B cell (primary cell): ENCODE results near the gene SLC39A12. TPM values are rescaled to one million over a fixed set of nuclear protein-coding genes. Genes with fewer than 3 reads are reported as not detected.

Experiments used
- ATAC-seq: fragments of 200-7000 bp; cut with Tn5 transposase; one replicate; pipeline ENCODE4 v1.10.0; 2021; ENCODE audit warnings: low read depth, mild to moderate bottlenecking, moderate number of reproducible peaks, moderate library complexity
- CTCF ChIA-PET: fragments of 350-600 bp; sonication (Branson Sonifier 250); formaldehyde crosslinking; loops from one replicate; lab custom pipeline; 2021; ENCODE audit warnings: antibody characterized with exemption, inconsistent platforms; lab: Charles Lee
- POLR2A ChIA-PET: fragments of 350-600 bp; sonication (Branson Sonifier 250); formaldehyde crosslinking; loops from one replicate; lab custom pipeline; 2021; ENCODE audit warnings: antibody characterized with exemption; lab: Charles Lee
- DNase-seq: peaks from one replicate; pipeline ENCODE4 v3.0.0; 2013
- H2AFZ ChIP-seq: 2 replicates; pipeline ENCODE4 v1.6.1; 2012; ENCODE audit warnings: mild to moderate bottlenecking, low read depth, low read length; ENCODE audit not compliant: insufficient read depth, poor library complexity, severe bottlenecking
- H3K27ac ChIP-seq, 2 donors: 1 replicate in 1 of 2; 2 replicates in 1 of 2; pipeline ENCODE4 v1.5.1; 2012 to 2013; ENCODE audit warnings: low read length in 2 of 2, mild to moderate bottlenecking in 2 of 2, moderate library complexity in 1 of 2
- H3K27me3 ChIP-seq, 4 experiments: fragments of 200-600 bp in 1 of 4; sonication (generic) in 1 of 4; replicated peaks in 1 of 4; 1 replicate in 2 of 4; 2 replicates in 2 of 4; pipeline versions ENCODE4 v1.6.1 to v1.7.0; 2013 to 2016; ENCODE audit warnings: low read length in 3 of 4, mild to moderate bottlenecking in 2 of 4, mixed read lengths in 1 of 4, moderate library complexity in 1 of 4; ENCODE audit not compliant: insufficient read depth in 4 of 4, control insufficient read depth in 3 of 4; ENCODE audit errors: control extremely low read depth in 1 of 4
- H3K36me3 ChIP-seq, 2 experiments: replicated peaks in 1 of 2; 1 replicate in 1 of 2; 2 replicates in 1 of 2; pipeline versions ENCODE4 v1.6.1 to v1.7.1; 2013; ENCODE audit warnings: low read length in 1 of 2; ENCODE audit not compliant: insufficient read depth in 2 of 2, control insufficient read depth in 1 of 2; ENCODE audit errors: control extremely low read depth in 1 of 2, extremely low read depth in 1 of 2
- H3K4me1 ChIP-seq, 2 donors: fragments of 200-600 bp in 1 of 2; sonication (generic) in 1 of 2; 1 replicate in 1 of 2; 2 replicates in 1 of 2; pipeline versions ENCODE4 v1.5.1 to v1.6.1; 2013 to 2017; ENCODE audit warnings: low read length in 2 of 2; ENCODE audit not compliant: control insufficient read depth in 2 of 2, insufficient read depth in 2 of 2
- H3K4me2 ChIP-seq: replicated peaks from 2 replicates; pipeline ENCODE3; 2012; ENCODE audit warnings: mild to moderate bottlenecking, low read depth, low read length; ENCODE audit not compliant: poor library complexity, severe bottlenecking
- H3K4me3 ChIP-seq, 5 experiments: fragments of 200-600 bp in 1 of 5; sonication (generic) in 1 of 5; 1 replicate in 3 of 5; 2 replicates in 2 of 5; pipeline versions ENCODE4 v1.5.1 to v1.7.0; 2011 to 2016; ENCODE audit warnings: low read length in 4 of 5, mild to moderate bottlenecking in 4 of 5, low read depth in 2 of 5, control low read depth in 1 of 5, moderate library complexity in 1 of 5; ENCODE audit not compliant: insufficient read depth in 1 of 5; ENCODE audit errors: control extremely low read depth in 1 of 5, extremely low read depth in 1 of 5
- H3K79me2 ChIP-seq: fragments of 200-600 bp; sonication (generic); one replicate; pipeline ENCODE4 v1.6.0; 2016; ENCODE audit warnings: low read length; ENCODE audit not compliant: control insufficient read depth, insufficient read depth
- H3K9ac ChIP-seq: fragments of 200-600 bp; sonication (generic); 2 replicates; pipeline ENCODE4 v1.6.1; 2017; ENCODE audit warnings: mild to moderate bottlenecking, low read length, moderate library complexity
- H3K9me3 ChIP-seq, 3 donors: one replicate each; pipeline versions ENCODE4 v1.6.1 to v1.7.1; 2013; ENCODE audit warnings: low read length in 2 of 3; ENCODE audit not compliant: control insufficient read depth in 2 of 3, insufficient read depth in 1 of 3; ENCODE audit errors: control extremely low read depth in 1 of 3
- H4K20me1 ChIP-seq: 2 replicates; pipeline ENCODE4 v1.6.0; 2012; ENCODE audit warnings: mild to moderate bottlenecking, low read length; ENCODE audit not compliant: insufficient read depth, control insufficient read depth, poor library complexity, severe bottlenecking
- H3K27ac Mint-ChIP-seq: one replicate; pipeline ENCODE4 v1.8.0; 2021; ENCODE audit warnings: mixed read lengths
- H3K27me3 Mint-ChIP-seq: one replicate; pipeline ENCODE4 v1.8.0; 2021; ENCODE audit warnings: mixed read lengths
- H3K4me1 Mint-ChIP-seq: one replicate; pipeline ENCODE4 v1.8.0; 2021; ENCODE audit warnings: mixed read lengths
- H3K4me3 Mint-ChIP-seq: one replicate; pipeline ENCODE4 v1.8.0; 2021; ENCODE audit warnings: mixed read lengths
- H3K9me3 Mint-ChIP-seq: one replicate; pipeline ENCODE4 v1.8.0; 2022; ENCODE audit warnings: mixed read lengths; ENCODE audit not compliant: insufficient read depth
- EZH2 ChIP-seq: IDR thresholded peaks from 2 replicates; pipeline ENCODE4 v1.6.1; 2012; ENCODE audit warnings: borderline replicate concordance, low read depth, mild to moderate bottlenecking, moderate library complexity, low read length; ENCODE audit not compliant: insufficient read depth, poor library complexity, severe bottlenecking
- WGBS: methylation state at CpG from one replicate; pipeline ENCODE4 v1.1.5; 2013; ENCODE audit warnings: missing lambda C conversion rate; ENCODE audit not compliant: insufficient coverage; 5-methylcytosine and 5-hydroxymethylcytosine counted together
- intact Hi-C: fragments of 100-400 bp; cut with micrococcal nuclease; formaldehyde crosslinking; loops from one replicate; pipeline ENCODE4 v1.10.0; 2022
- polyA plus RNA-seq: library from polyadenylated mRNA; depleted of rRNA; stranded (reverse); fragments of >200 nt; gene quantifications from 2 replicates; pipeline ENCODE4 v1.2.3, GENCODE V29; 2012
- total RNA-seq, 2 donors: library from RNA; stranded (reverse); fragments of 120-200 nt in 1 of 2; gene quantifications; 1 replicate in 1 of 2; 2 replicates in 1 of 2; pipeline versions ENCODE4 v1.2.3 to v1.2.4, GENCODE V29; 2013 to 2022
- TF ChIP-seq, protein P1 (sequence below): fragments of 200-600 bp; IDR thresholded peaks from one replicate; pipeline ENCODE4 v1.8.0; 2022; ENCODE audit warnings: antibody characterized with exemption, mild to moderate bottlenecking

Gene SLC39A12
- total and polyA plus RNA-seq, 2 donors (not counting 1 experiment from before 2014, with no cell fraction given) = not detected

DNA sequence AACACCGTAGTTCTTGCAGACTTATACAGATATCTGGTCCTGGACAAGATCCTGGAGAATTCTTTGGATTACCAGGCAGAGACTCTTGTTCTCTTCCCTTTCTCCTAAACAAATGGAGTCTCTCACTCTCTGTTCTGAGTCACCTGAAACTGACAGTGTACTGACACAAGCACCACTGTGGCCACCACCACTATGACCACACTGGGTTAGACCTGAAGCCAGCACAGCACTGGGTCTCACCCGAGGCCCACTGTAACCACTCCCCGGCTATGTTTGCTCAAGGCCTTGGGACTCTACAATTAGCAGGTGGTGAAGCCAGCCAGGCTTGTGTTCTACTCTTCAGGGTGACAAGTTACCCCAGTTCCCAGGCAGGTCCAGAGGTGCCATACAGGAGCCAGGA lies 22.8 kb downstream of the SLC39A12 start:
- Histone ChIP-seq H3K9ac (no peak overlapping the region), H3K4me2 (no peak overlapping the region), H2AFZ (no peak overlapping the region), H3K9me3 (peaks cover 0 to 2% (median 0%) of the 10 kb centered on the region in 3 donors), H3K27me3 (no peaks in the 10 kb centered on the region), H3K4me1 (no peaks in the 10 kb centered on the region), H3K27ac (no peak overlapping the region), H3K79me2 (no peaks in the 10 kb centered on the region), H3K36me3 (no peaks in the 10 kb centered on the region), H4K20me1 (no peaks in the 10 kb centered on the region), H3K4me3 (no peak overlapping the region)
- intact Hi-C loops = no loop called here
- H3K27me3 Mint-ChIP-seq = no peaks in the 10 kb centered on the region
- 100% methylated on average over 3 of the region's 3 CpGs for WGBS
- DNase-seq = no peak
- no peak for ATAC-seq
- H3K4me1 Mint-ChIP-seq = no peaks in the 10 kb centered on the region
- H3K4me3 Mint-ChIP-seq = no peak overlapping the region
- POLR2A ChIA-PET = no interaction called here
- H3K27ac Mint-ChIP-seq = no peak overlapping the region
- H3K9me3 Mint-ChIP-seq = peaks cover 9% of the 10 kb centered on the region
- no peak for TF ChIP-seq EZH2
- TF ChIP-seq, protein P1, sequence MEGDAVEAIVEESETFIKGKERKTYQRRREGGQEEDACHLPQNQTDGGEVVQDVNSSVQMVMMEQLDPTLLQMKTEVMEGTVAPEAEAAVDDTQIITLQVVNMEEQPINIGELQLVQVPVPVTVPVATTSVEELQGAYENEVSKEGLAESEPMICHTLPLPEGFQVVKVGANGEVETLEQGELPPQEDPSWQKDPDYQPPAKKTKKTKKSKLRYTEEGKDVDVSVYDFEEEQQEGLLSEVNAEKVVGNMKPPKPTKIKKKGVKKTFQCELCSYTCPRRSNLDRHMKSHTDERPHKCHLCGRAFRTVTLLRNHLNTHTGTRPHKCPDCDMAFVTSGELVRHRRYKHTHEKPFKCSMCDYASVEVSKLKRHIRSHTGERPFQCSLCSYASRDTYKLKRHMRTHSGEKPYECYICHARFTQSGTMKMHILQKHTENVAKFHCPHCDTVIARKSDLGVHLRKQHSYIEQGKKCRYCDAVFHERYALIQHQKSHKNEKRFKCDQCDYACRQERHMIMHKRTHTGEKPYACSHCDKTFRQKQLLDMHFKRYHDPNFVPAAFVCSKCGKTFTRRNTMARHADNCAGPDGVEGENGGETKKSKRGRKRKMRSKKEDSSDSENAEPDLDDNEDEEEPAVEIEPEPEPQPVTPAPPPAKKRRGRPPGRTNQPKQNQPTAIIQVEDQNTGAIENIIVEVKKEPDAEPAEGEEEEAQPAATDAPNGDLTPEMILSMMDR = no peak
- CTCF ChIA-PET = no interaction called here

DNA sequence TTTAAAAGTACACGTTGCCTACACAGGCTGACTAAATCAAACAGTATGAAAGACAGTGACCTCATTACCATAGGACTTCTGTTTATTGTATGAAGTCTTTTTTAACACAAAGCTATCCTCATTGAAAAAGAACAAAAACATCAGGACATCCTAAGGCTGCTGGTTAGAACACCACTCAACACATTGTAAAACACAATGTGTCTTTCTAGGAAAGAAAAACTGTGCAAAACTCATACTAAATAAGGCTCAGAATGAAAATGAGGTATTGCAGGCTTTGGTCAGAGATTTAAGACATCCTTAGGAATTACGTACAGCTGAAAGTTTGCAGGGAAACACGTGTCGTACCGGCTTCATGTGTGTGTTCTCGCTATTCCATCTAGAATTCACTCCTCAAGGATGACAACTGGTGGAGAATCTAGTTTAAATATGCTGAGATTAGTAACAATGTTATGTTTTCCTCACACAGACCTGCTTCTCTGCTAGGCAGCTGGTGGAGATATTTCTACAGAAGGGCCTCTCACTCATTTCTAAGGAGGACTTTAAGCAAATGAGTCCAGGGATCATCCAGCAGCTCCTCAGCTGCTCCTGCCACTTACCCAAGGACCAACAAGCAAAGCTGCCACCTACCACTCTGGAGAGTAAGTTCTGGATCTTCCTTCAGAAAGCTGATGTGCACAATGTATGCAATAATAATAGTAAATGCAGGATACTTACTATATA lies 29.3 kb downstream of the SLC39A12 start:
- H3K4me3 Mint-ChIP-seq = no peak overlapping the region
- WGBS = 93% methylated on average over 2 of the region's 6 CpGs
- Histone ChIP-seq H3K9ac (no peak overlapping the region), H3K27me3 (no peaks in the 10 kb centered on the region), H3K79me2 (no peaks in the 10 kb centered on the region), H4K20me1 (no peaks in the 10 kb centered on the region), H3K4me1 (no peaks in the 10 kb centered on the region), H2AFZ (no peak overlapping the region), H3K9me3 (no peaks in the 10 kb centered on the region), H3K27ac (no peak overlapping the region), H3K4me2 (no peak overlapping the region), H3K36me3 (no peaks in the 10 kb centered on the region), H3K4me3 (no peak overlapping the region)
- no peak for ATAC-seq
- POLR2A ChIA-PET = no interaction called here
- H3K27ac Mint-ChIP-seq = no peak overlapping the region
- DNase-seq = no peak
- intact Hi-C loops = no loop called here
- TF ChIP-seq EZH2 = no peak
- TF ChIP-seq, protein P1 = no peak
- H3K4me1 Mint-ChIP-seq = no peaks in the 10 kb centered on the region
- no peaks in the 10 kb centered on the region for H3K27me3 Mint-ChIP-seq
- CTCF ChIA-PET = no interaction called here
- no peaks in the 10 kb centered on the region for H3K9me3 Mint-ChIP-seq
